Neuronal stem cell (in vitro differentiated cells): ENCODE data around the gene KCTD15.
A peak's percentile ranks its signal among the peaks of the same experiment; 100 is the strongest.

Source experiments
- DNase-seq: peaks from one replicate; pipeline ENCODE4 v3.0.0-alpha.2; 2013; ENCODE audit warnings: low spot score
- H2AFZ ChIP-seq: one replicate; pipeline ENCODE4 v1.6.1; 2013; ENCODE audit warnings: mild to moderate bottlenecking, low read length, inconsistent platforms
- H2AK5ac ChIP-seq: 2 replicates; pipeline ENCODE4 v1.6.1; 2013; ENCODE audit warnings: low read depth, mild to moderate bottlenecking, inconsistent platforms, low read length, moderate library complexity, mixed read lengths
- H2BK120ac ChIP-seq: 2 replicates; pipeline ENCODE4 v1.6.1; 2013; ENCODE audit warnings: low read depth, mild to moderate bottlenecking, inconsistent platforms, low read length, moderate library complexity, mixed read lengths
- H2BK12ac ChIP-seq: one replicate; pipeline ENCODE4 v1.6.1; 2013; ENCODE audit warnings: low read length, inconsistent platforms
- H2BK15ac ChIP-seq: 2 replicates; pipeline ENCODE4 v1.6.1; 2013; ENCODE audit warnings: mild to moderate bottlenecking, low read length, inconsistent platforms, mixed read lengths
- H2BK5ac ChIP-seq: one replicate; pipeline ENCODE4 v1.6.1; 2013; ENCODE audit warnings: inconsistent platforms, mild to moderate bottlenecking, low read length, moderate library complexity
- H3K14ac ChIP-seq: one replicate; pipeline ENCODE4 v1.6.1; 2013; ENCODE audit warnings: low read length, inconsistent platforms
- H3K18ac ChIP-seq: 2 replicates; pipeline ENCODE4 v1.6.1; 2013; ENCODE audit warnings: low read length, inconsistent platforms
- H3K23ac ChIP-seq: 2 replicates; pipeline ENCODE4 v1.6.1; 2013; ENCODE audit warnings: low read depth, mild to moderate bottlenecking, mixed read lengths, low read length, inconsistent platforms; ENCODE audit not compliant: poor library complexity
- H3K27ac ChIP-seq: replicated peaks from 3 replicates; pipeline ENCODE4 v1.5.1; 2013; ENCODE audit warnings: low read length, inconsistent platforms
- H3K27me3 ChIP-seq, 3 experiments: 2 replicates each; pipeline ENCODE4 v1.6.1; 2013; ENCODE audit warnings: low read length in 3 of 3, mild to moderate bottlenecking in 2 of 3, inconsistent platforms in 1 of 3, low read depth in 1 of 3, mixed read lengths in 1 of 3, moderate library complexity in 1 of 3; ENCODE audit not compliant: control insufficient read depth in 3 of 3, insufficient read depth in 3 of 3
- H3K36me3 ChIP-seq, 2 donors: replicated peaks in 1 of 2; 2 replicates each; pipeline ENCODE4 v1.6.1; 2013; ENCODE audit warnings: low read length in 2 of 2; ENCODE audit not compliant: control insufficient read depth in 2 of 2, insufficient read depth in 2 of 2
- H3K4ac ChIP-seq: 2 replicates; pipeline ENCODE4 v1.6.1; 2013; ENCODE audit warnings: inconsistent platforms, mild to moderate bottlenecking, low read length, moderate library complexity
- H3K4me1 ChIP-seq, 2 donors: 1 replicate in 1 of 2; 2 replicates in 1 of 2; pipeline ENCODE4 v1.6.1; 2013; ENCODE audit warnings: low read length in 2 of 2, low read depth in 1 of 2; ENCODE audit not compliant: control insufficient read depth in 2 of 2, insufficient read depth in 1 of 2
- H3K4me2 ChIP-seq: one replicate; pipeline ENCODE4 v1.6.1; 2013; ENCODE audit warnings: mild to moderate bottlenecking, low read length, inconsistent platforms; ENCODE audit not compliant: insufficient read depth, poor library complexity, severe bottlenecking
- H3K4me3 ChIP-seq, 2 donors: 2 replicates each; pipeline ENCODE4 v1.5.1; 2013; ENCODE audit warnings: low read length in 2 of 2, mild to moderate bottlenecking in 2 of 2, inconsistent platforms in 1 of 2, moderate library complexity in 1 of 2
- H3K79me1 ChIP-seq: one replicate; pipeline ENCODE4 v1.6.1; 2013; ENCODE audit warnings: low read depth, mild to moderate bottlenecking, inconsistent platforms, low read length, moderate library complexity
- H3K9ac ChIP-seq: one replicate; pipeline ENCODE4 v1.6.1; 2013; ENCODE audit warnings: mild to moderate bottlenecking, low read depth, low read length, inconsistent platforms; ENCODE audit not compliant: poor library complexity
- H3K9me3 ChIP-seq, 2 donors: replicated peaks in 1 of 2; 2 replicates each; pipeline versions ENCODE3 to v1.6.1; 2013; ENCODE audit warnings: low read length in 2 of 2, mild to moderate bottlenecking in 2 of 2, inconsistent platforms in 1 of 2, low read depth in 1 of 2, mixed read lengths in 1 of 2, moderate library complexity in 1 of 2; ENCODE audit not compliant: control insufficient read depth in 2 of 2, insufficient read depth in 1 of 2
- H4K8ac ChIP-seq: one replicate; pipeline ENCODE4 v1.6.1; 2013; ENCODE audit warnings: low read depth, mild to moderate bottlenecking, inconsistent platforms, low read length, moderate library complexity
- H4K91ac ChIP-seq: one replicate; pipeline ENCODE4 v1.6.1; 2013; ENCODE audit warnings: low read length, low read depth, mild to moderate bottlenecking, inconsistent platforms; ENCODE audit not compliant: poor library complexity
- WGBS, 2 donors: extraction: QIAGEN DNeasy Blood & Tissue Kit; methylation state at CpG; one replicate each; pipeline ENCODE4 v1.1.7; 2013; ENCODE audit warnings: missing lambda C conversion rate in 2 of 2, mixed read lengths in 1 of 2; ENCODE audit not compliant: insufficient read length in 2 of 2, insufficient replicate concordance in 1 of 2; ENCODE audit errors: extremely low coverage in 2 of 2; 5-methylcytosine and 5-hydroxymethylcytosine counted together

Gene KCTD15

GRCh38 chr19:33801411-33801810, 4.7 kb downstream of the KCTD15 start:
- Histone ChIP-seq H3K4ac (no peak overlapping the region), H3K4me1 (peaks cover 7 to 8% of the 10 kb centered on the region in 2 donors), H2BK5ac (peak overlapping the region; percentile 35), H3K4me3 (no peak overlapping the region), H3K9me3 (peaks cover 0 to 3% of the 10 kb centered on the region in 2 donors), H3K36me3 (peaks cover 46 to 79% of the 10 kb centered on the region in 2 donors), H3K4me2 (no peak overlapping the region), H2BK120ac (no peak overlapping the region), H2BK12ac (no peak overlapping the region), H4K91ac (no peak overlapping the region), H3K18ac (no peak overlapping the region), H2AK5ac (no peak overlapping the region), H2AFZ (no peak overlapping the region), H3K14ac (no peak overlapping the region), H2BK15ac (no peak overlapping the region), H3K9ac (no peak overlapping the region), H3K79me1 (peaks cover 18% of the 10 kb centered on the region), H3K27ac (no peak overlapping the region), H3K27me3 (no peaks in the 10 kb centered on the region), H3K23ac (peak overlapping the region; percentile 11), H4K8ac (no peak overlapping the region)
- no peak for DNase-seq
- WGBS, 2 donors = no CpG with 5 or more reads among the region's 5 CpGs

- no peak overlapping the region for H3K4ac ChIP-seq
- H2AFZ ChIP-seq = no peak overlapping the region
- peak overlapping the region; percentile 63 for H3K14ac ChIP-seq
- H2AK5ac ChIP-seq = no peak overlapping the region
- peak overlapping the region; percentile 35 for H2BK5ac ChIP-seq
- no peak overlapping the region for H2BK120ac ChIP-seq
- H3K18ac ChIP-seq = no peak overlapping the region
- H3K9me3 ChIP-seq = peaks cover 0 to 3% of the 10 kb centered on the region in 2 donors
- no peak overlapping the region for H2BK12ac ChIP-seq
- H3K9ac ChIP-seq = no peak overlapping the region
- peaks cover 49 to 85% of the 10 kb centered on the region in 2 donors for H3K36me3 ChIP-seq
- no peaks in the 10 kb centered on the region for H3K27me3 ChIP-seq
- peak overlapping the region; percentile 11 for H3K23ac ChIP-seq
- no peak overlapping the region for H4K91ac ChIP-seq
- peaks cover 7 to 8% of the 10 kb centered on the region in 2 donors for H3K4me1 ChIP-seq
- no peak overlapping the region for H3K4me3 ChIP-seq
- no peak overlapping the region for H3K27ac ChIP-seq
- DNase-seq = no peak
- H2BK15ac ChIP-seq = no peak overlapping the region
- H4K8ac ChIP-seq = no peak overlapping the region
- WGBS, 2 donors = no CpG with 5 or more reads among the region's 10 CpGs
- no peak overlapping the region for H3K4me2 ChIP-seq
- H3K79me1 ChIP-seq = peaks cover 19% of the 10 kb centered on the region
Observed at GRCh38 chr19:33802001-33802400, 5.3 kb downstream of the KCTD15 start.

- H3K23ac ChIP-seq = no peak overlapping the region
- H3K9ac ChIP-seq = no peak overlapping the region
- peaks cover 0 to 3% of the 10 kb centered on the region in 2 donors for H3K9me3 ChIP-seq
- H3K4me2 ChIP-seq = no peak overlapping the region
- peaks cover 19% of the 10 kb centered on the region for H3K79me1 ChIP-seq
- no peak overlapping the region for H2BK15ac ChIP-seq
- peaks cover 51 to 90% of the 10 kb centered on the region in 2 donors for H3K36me3 ChIP-seq
- no peak overlapping the region for H2BK12ac ChIP-seq
- H4K8ac ChIP-seq = no peak overlapping the region
- no peak overlapping the region for H2BK5ac ChIP-seq
- no peak overlapping the region for H4K91ac ChIP-seq
- H3K4me3 ChIP-seq = no peak overlapping the region
- no peak for DNase-seq
- no peaks in the 10 kb centered on the region for H3K27me3 ChIP-seq
- no peak overlapping the region for H3K27ac ChIP-seq
- H3K18ac ChIP-seq = no peak overlapping the region
- no peak overlapping the region for H3K4ac ChIP-seq
- H2AFZ ChIP-seq = no peak overlapping the region
- H2BK120ac ChIP-seq = no peak overlapping the region
- H3K14ac ChIP-seq = no peak overlapping the region
- no CpG with 5 or more reads among the region's 1 CpG for WGBS, 2 donors
- no peak overlapping the region for H2AK5ac ChIP-seq
- peaks cover 7 to 8% of the 10 kb centered on the region in 2 donors for H3K4me1 ChIP-seq
Observed at GRCh38 chr19:33802801-33803200, 6.1 kb downstream of the KCTD15 start.

GRCh38 chr19:33803383-33803782, 6.7 kb downstream of the KCTD15 start:
- peaks cover 57 to 96% of the 10 kb centered on the region in 2 donors for H3K36me3 ChIP-seq
- H3K9ac ChIP-seq = no peak overlapping the region
- H3K79me1 ChIP-seq = peaks cover 19% of the 10 kb centered on the region
- H2AK5ac ChIP-seq = no peak overlapping the region
- H2BK5ac ChIP-seq = no peak overlapping the region
- no peak overlapping the region for H3K27ac ChIP-seq
- H2BK12ac ChIP-seq = no peak overlapping the region
- no peak overlapping the region for H4K8ac ChIP-seq
- peaks cover 0 to 3% of the 10 kb centered on the region in 2 donors for H3K9me3 ChIP-seq
- no peak overlapping the region for H2BK15ac ChIP-seq
- H3K23ac ChIP-seq = no peak overlapping the region
- no peak overlapping the region for H2AFZ ChIP-seq
- peaks cover 7 to 8% of the 10 kb centered on the region in 2 donors for H3K4me1 ChIP-seq
- no peak overlapping the region for H2BK120ac ChIP-seq
- H4K91ac ChIP-seq = no peak overlapping the region
- no peak overlapping the region for H3K18ac ChIP-seq
- no peaks in the 10 kb centered on the region for H3K27me3 ChIP-seq
- no peak overlapping the region for H3K14ac ChIP-seq
- DNase-seq = no peak
- H3K4me3 ChIP-seq = no peak overlapping the region
- H3K4me2 ChIP-seq = no peak overlapping the region
- no peak overlapping the region for H3K4ac ChIP-seq
- no CpG with 5 or more reads among the region's 9 CpGs for WGBS, 2 donors
